SIG-M5 treated with dmso at 0.1 percent for 504 hours (cell line): ENCODE results near the gene EPHA8.

Source experiments
- DNase-seq: peaks from one replicate; lab custom pipeline; 2025; ENCODE audit not compliant: unreplicated experiment; lab: John Stamatoyannopoulos, UW

EPHA8 gene

GRCh38 chr1:22613572-22613918 is 50.3 kb downstream of the EPHA8 start:
- DNase-seq, result no peak

- DNase-seq, result no peak
Observed at GRCh38 chr1:22613951-22614350, 50.7 kb downstream of the EPHA8 start.

GRCh38 chr1:22615886-22616285 is 52.6 kb downstream of the EPHA8 start:
- no peak for DNase-seq

GRCh38 chr1:22616571-22616970 is 53.3 kb downstream of the EPHA8 start:
- no peak for DNase-seq

- DNase-seq, result no peak
Observed at GRCh38 chr1:22618056-22618455, 54.8 kb downstream of the EPHA8 start.

- DNase-seq, result peak; percentile 45
Observed at GRCh38 chr1:22619252-22619651, 56.0 kb downstream of the EPHA8 start.

GRCh38 chr1:22619798-22620197 is 56.5 kb downstream of the EPHA8 start:
- DNase-seq, result no peak

- no peak for DNase-seq
Observed at GRCh38 chr1:22621761-22622160, 58.5 kb downstream of the EPHA8 start.

GRCh38 chr1:22625262-22625925 is 62.1 kb downstream of the EPHA8 start:
- DNase-seq, result no peak

- DNase-seq, result no peak
Observed at GRCh38 chr1:22626237-22627157, 63.2 kb downstream of the EPHA8 start.

GRCh38 chr1:22627331-22627730 is 64.0 kb downstream of the EPHA8 start:
- no peak for DNase-seq

- peak; percentile 39 for DNase-seq
Observed at GRCh38 chr1:22628698-22629444, 65.6 kb downstream of the EPHA8 start.

- DNase-seq, result no peak
Observed at GRCh38 chr1:22629886-22630285, 66.6 kb downstream of the EPHA8 start.

GRCh38 chr1:22633697-22634463 is 70.6 kb downstream of the EPHA8 start:
- DNase-seq, result no peak

- DNase-seq, result no peak
Observed at GRCh38 chr1:22635436-22635835, 72.1 kb downstream of the EPHA8 start.

- no peak for DNase-seq
Observed at GRCh38 chr1:22636353-22636752, 73.1 kb downstream of the EPHA8 start, which contains the start of gene C1QA. C1QA (plus strand) TSS chr1:22636628; CDS start chr1:22637617, 989 bp downstream.

- no peak for DNase-seq
Observed at GRCh38 chr1:22636927-22637326, 73.6 kb downstream of the EPHA8 start.

GRCh38 chr1:22637907-22638445 is 74.7 kb downstream of the EPHA8 start:
- no peak for DNase-seq

GRCh38 chr1:22638476-22639234 is 75.4 kb downstream of the EPHA8 start:
- DNase-seq, result no peak

GRCh38 chr1:22639286-22639685 is 76.0 kb downstream of the EPHA8 start:
- DNase-seq, result no peak
